GM12891 (cell line): ENCODE measurements around the gene RUNX2.

Source experiments
- PAX5 ChIP-seq: IDR thresholded peaks from 2 replicates; pipeline ENCODE4 v1.6.1; 2011; ENCODE audit warnings: low read length, moderate library complexity, mild to moderate bottlenecking; ENCODE audit not compliant: insufficient read depth, severe bottlenecking
- POLR2A ChIP-seq: IDR thresholded peaks from 2 replicates; pipeline ENCODE4 v1.6.1; 2011; ENCODE audit warnings: low read depth, low read length, control low read depth
- POLR2AphosphoS5 ChIP-seq: IDR thresholded peaks from 2 replicates; pipeline ENCODE4 v1.6.1; 2011; ENCODE audit warnings: low read depth, low read length, control low read depth
- POU2F2 ChIP-seq: IDR thresholded peaks from 2 replicates; pipeline ENCODE4 v1.6.1; 2011; ENCODE audit warnings: low read depth, mild to moderate bottlenecking, control low read depth, low read length, moderate library complexity
- SPI1 ChIP-seq: IDR thresholded peaks from 2 replicates; pipeline ENCODE4 v1.6.1; 2011; ENCODE audit warnings: low read depth, low read length, control low read depth
- TAF1 ChIP-seq: IDR thresholded peaks from 2 replicates; pipeline ENCODE4 v1.6.1; 2011; ENCODE audit warnings: low read depth, low read length, control low read depth

GRCh38 chr6:45441851-45442453, 113.8 kb downstream of the RUNX2 start:
- no peak for TF ChIP-seq POLR2AphosphoS5
- TF ChIP-seq POLR2A, result no peak
- no peak for TF ChIP-seq TAF1
- TF ChIP-seq SPI1, result no peak
- TF ChIP-seq POU2F2, result no peak
- TF ChIP-seq PAX5, result no peak
